ENCODE measurements around the gene ZNF385D.

- TF ChIP-seq CTCF (IDR thresholded peaks at IDR 0.05) (no peak), POLR2A (IDR thresholded peaks at IDR 0.05) (no peak), POLR2AphosphoS5 (IDR thresholded peaks at IDR 0.05; ENCODE audit: insufficient read depth in 1 of 2, low read depth in 1 of 2) (no peak)
Observed at GRCh38 chr3:21654662-21655061, 96.3 kb downstream of the ZNF385D start.
